Left kidney (tissue), 2 donors: ENCODE measurements around the gene PRDM16. TPM values are rescaled to one million over a fixed set of nuclear protein-coding genes. Genes with fewer than 3 reads are reported as not detected.

Source experiments
- DNase-seq: peaks from one replicate; pipeline ENCODE4 v3.0.0-alpha.2; 2013
- polyA plus RNA-seq: library from polyadenylated mRNA; unstranded; fragments of 120-200 nt; gene quantifications from one replicate; pipeline ENCODE4 v1.2.1, GENCODE V29; 2013; ENCODE audit not compliant: insufficient read length

Gene PRDM16
- polyA plus RNA-seq, 1 donor: 7.3 TPM

GRCh38 chr1:3053986-3054385 is 15.0 kb upstream of the PRDM16 start:
- DNase-seq: no peak

- no peak for DNase-seq
These were observed 14.5 kb upstream of the PRDM16 start for GRCh38 chr1:3054474-3054873.

- no peak for DNase-seq
These were observed 14.0 kb upstream of the PRDM16 start for GRCh38 chr1:3055051-3055450.

- DNase-seq: no peak
These were observed 12.4 kb upstream of the PRDM16 start for GRCh38 chr1:3056641-3057040.

- no peak for DNase-seq
These were observed 10.6 kb upstream of the PRDM16 start for GRCh38 chr1:3058263-3059030.

GRCh38 chr1:3060127-3060526 is 8.9 kb upstream of the PRDM16 start:
- no peak for DNase-seq

- no peak for DNase-seq
These were observed 8.1 kb upstream of the PRDM16 start for GRCh38 chr1:3060601-3061551.

GRCh38 chr1:3061566-3061965 is 7.4 kb upstream of the PRDM16 start:
- DNase-seq: no peak

GRCh38 chr1:3061981-3062615 is 6.9 kb upstream of the PRDM16 start:
- DNase-seq: no peak

- DNase-seq: no peak
These were observed 6.2 kb upstream of the PRDM16 start for GRCh38 chr1:3062616-3063378.

- no peak for DNase-seq
These were observed 5.4 kb upstream of the PRDM16 start for GRCh38 chr1:3063379-3064295.

GRCh38 chr1:3064296-3064850 is 4.6 kb upstream of the PRDM16 start:
- no peak for DNase-seq

GRCh38 chr1:3064901-3065300 is 4.1 kb upstream of the PRDM16 start:
- DNase-seq: no peak

GRCh38 chr1:3065396-3065795 is 3.6 kb upstream of the PRDM16 start:
- no peak for DNase-seq

GRCh38 chr1:3065797-3066196 is 3.2 kb upstream of the PRDM16 start:
- DNase-seq: no peak

GRCh38 chr1:3066250-3066711 is 2.7 kb upstream of the PRDM16 start:
- no peak for DNase-seq

- no peak for DNase-seq
These were observed 2.2 kb upstream of the PRDM16 start for GRCh38 chr1:3066826-3067225.

GRCh38 chr1:3067301-3067670 is 1.7 kb upstream of the PRDM16 start:
- no peak for DNase-seq

- DNase-seq: no peak
These were observed 1.1 kb upstream of the PRDM16 start for GRCh38 chr1:3067671-3068563.
